AG09309 (cell line): Measurements from ENCODE around the gene CHCHD6.

Experiments used
- DNase-seq: peaks from one replicate; pipeline ENCODE4 v3.0.0-alpha.2; 2010; ENCODE audit warnings: low read depth
- H3K4me3 ChIP-seq: 2 replicates; pipeline ENCODE4 v1.5.1; 2011; ENCODE audit warnings: mild to moderate bottlenecking, low read depth, low read length, moderate library complexity; ENCODE audit not compliant: control insufficient read depth
- TF ChIP-seq, protein P1 (sequence below): IDR thresholded peaks from 2 replicates; pipeline ENCODE4 v1.5.1; 2011; ENCODE audit warnings: mild to moderate bottlenecking, low read depth, low read length, inconsistent platforms; ENCODE audit not compliant: insufficient read depth, control insufficient read depth; ENCODE audit errors: missing control alignments

CHCHD6 gene

GRCh38 chr3:126837773-126838172 is 133.7 kb downstream of the CHCHD6 start:
- TF ChIP-seq, protein P1, sequence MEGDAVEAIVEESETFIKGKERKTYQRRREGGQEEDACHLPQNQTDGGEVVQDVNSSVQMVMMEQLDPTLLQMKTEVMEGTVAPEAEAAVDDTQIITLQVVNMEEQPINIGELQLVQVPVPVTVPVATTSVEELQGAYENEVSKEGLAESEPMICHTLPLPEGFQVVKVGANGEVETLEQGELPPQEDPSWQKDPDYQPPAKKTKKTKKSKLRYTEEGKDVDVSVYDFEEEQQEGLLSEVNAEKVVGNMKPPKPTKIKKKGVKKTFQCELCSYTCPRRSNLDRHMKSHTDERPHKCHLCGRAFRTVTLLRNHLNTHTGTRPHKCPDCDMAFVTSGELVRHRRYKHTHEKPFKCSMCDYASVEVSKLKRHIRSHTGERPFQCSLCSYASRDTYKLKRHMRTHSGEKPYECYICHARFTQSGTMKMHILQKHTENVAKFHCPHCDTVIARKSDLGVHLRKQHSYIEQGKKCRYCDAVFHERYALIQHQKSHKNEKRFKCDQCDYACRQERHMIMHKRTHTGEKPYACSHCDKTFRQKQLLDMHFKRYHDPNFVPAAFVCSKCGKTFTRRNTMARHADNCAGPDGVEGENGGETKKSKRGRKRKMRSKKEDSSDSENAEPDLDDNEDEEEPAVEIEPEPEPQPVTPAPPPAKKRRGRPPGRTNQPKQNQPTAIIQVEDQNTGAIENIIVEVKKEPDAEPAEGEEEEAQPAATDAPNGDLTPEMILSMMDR: no peak
- no peak for DNase-seq
- H3K4me3 ChIP-seq: no peak overlapping the region

- TF ChIP-seq, protein P1: no peak
- no peak overlapping the region for H3K4me3 ChIP-seq
- peak; percentile 20 for DNase-seq
Measured at GRCh38 chr3:126845920-126846715, 142.1 kb downstream of the CHCHD6 start.

DNA sequence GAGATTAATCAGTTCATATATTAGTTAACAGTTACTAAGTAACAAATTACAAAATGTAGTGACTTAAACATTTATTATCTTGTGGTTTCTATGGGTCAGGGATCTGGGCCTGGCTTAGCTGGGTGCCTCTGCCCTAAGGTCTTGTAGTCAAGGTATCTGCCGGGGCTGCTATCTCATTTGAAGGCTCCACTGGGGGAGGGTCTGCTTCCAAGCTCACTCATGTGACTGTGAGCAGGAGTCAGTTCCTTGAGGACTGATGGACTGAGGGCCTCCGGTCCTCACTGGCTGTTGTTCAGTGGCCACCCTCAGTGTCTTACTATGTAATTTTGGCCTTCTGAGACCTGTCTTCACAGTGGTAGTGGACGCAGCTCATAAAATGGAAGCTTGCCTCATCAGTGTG is 143.0 kb downstream of the CHCHD6 start:
- no peak overlapping the region for H3K4me3 ChIP-seq
- DNase-seq: no peak
- TF ChIP-seq, protein P1: no peak

DNA sequence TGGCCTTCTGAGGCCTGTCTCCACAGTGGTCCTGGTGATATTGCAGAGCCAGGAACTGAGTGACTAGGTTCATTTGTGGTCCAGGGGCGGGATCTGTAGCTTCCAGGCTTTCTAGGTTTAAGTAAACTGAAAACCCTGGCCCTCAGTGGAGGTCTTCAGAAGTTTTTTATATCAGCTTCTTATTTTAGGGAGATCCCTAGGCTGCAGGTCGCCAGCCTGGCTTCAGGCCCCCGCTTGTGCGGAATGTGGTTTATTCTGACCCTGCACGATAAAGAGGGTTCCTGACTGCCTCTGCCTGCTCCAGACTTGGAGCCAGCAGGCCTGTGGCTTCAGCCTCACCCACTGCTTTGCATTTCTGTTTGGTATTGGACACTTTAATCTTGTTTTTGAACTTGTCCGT is 145.0 kb downstream of the CHCHD6 start:
- no peak for DNase-seq
- no peak overlapping the region for H3K4me3 ChIP-seq
- TF ChIP-seq, protein P1: no peak

GRCh38 chr3:126849768-126850167 is 145.7 kb downstream of the CHCHD6 start:
- TF ChIP-seq, protein P1: no peak
- H3K4me3 ChIP-seq: no peak overlapping the region
- DNase-seq: no peak

GRCh38 chr3:126850370-126851085 is 146.5 kb downstream of the CHCHD6 start:
- no peak overlapping the region for H3K4me3 ChIP-seq

More at GRCh38 chr3:126850370-126851085, 146.5 kb downstream of the CHCHD6 start:
- DNase-seq: peak; percentile 44
- TF ChIP-seq, protein P1: no peak
